Stomach smooth muscle (tissue), 2 donors: ENCODE measurements around the gene MCC.

Source experiments
- H3K27ac ChIP-seq: one replicate; pipeline ENCODE4 v1.7.0; 2013; ENCODE audit warnings: mild to moderate bottlenecking, low read length, inconsistent platforms
- H3K27me3 ChIP-seq, 2 donors: one replicate each; pipeline ENCODE4 v1.7.0; 2013; ENCODE audit warnings: low read length in 2 of 2; ENCODE audit not compliant: insufficient read depth in 2 of 2, control insufficient read depth in 1 of 2
- H3K36me3 ChIP-seq, 2 donors: one replicate each; pipeline ENCODE4 v1.7.0; 2013; ENCODE audit warnings: low read length in 2 of 2; ENCODE audit not compliant: control insufficient read depth in 2 of 2, insufficient read depth in 2 of 2
- H3K4me1 ChIP-seq: one replicate; pipeline ENCODE4 v1.7.0; 2013; ENCODE audit warnings: low read length; ENCODE audit not compliant: control insufficient read depth, insufficient read depth
- H3K4me3 ChIP-seq, 2 donors: one replicate each; pipeline ENCODE4 v1.7.0; 2013; ENCODE audit warnings: low read length in 2 of 2
- H3K9ac ChIP-seq, 2 donors: one replicate each; pipeline ENCODE4 v1.7.0; 2013; ENCODE audit warnings: low read length in 2 of 2, mild to moderate bottlenecking in 1 of 2
- H3K9me3 ChIP-seq, 2 donors: one replicate each; pipeline ENCODE4 v1.7.0; 2013; ENCODE audit warnings: low read length in 2 of 2; ENCODE audit not compliant: control insufficient read depth in 2 of 2
- donor health status: healthy.
- donor health status: Pancreatic carcinoma.

The MCC gene

DNA sequence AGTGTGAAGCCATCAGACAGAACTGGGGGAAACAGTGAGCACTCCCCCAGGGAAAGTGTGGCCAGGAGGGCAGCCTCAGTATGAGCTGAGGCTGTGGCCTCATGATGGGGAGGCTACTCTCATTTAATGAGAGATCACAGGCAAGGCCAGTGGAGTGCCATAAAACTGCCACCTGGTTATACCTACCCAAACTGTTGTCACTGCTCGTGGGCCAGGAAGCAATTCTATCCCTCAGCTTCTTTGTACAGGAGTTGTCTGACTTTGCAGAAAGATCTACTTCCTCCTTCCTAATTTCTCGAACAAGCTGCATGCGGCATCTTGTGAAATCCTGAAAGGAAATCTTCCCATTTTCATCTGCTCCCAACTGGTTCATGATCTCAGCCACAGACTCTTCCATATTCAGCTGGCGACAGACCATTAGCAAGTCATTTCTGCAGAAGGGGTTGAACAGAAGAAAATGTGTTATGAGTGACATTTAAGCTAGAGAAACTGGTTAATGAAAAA lies 103.4 kb downstream of the MCC start:
- no peak overlapping the region for H3K4me3 ChIP-seq
- no peaks in the 10 kb centered on the region for H3K36me3 ChIP-seq
- no peaks in the 10 kb centered on the region for H3K27me3 ChIP-seq
- H3K4me1 ChIP-seq = no peaks in the 10 kb centered on the region
- no peaks in the 10 kb centered on the region for H3K9me3 ChIP-seq
- H3K27ac ChIP-seq = no peak overlapping the region
- H3K9ac ChIP-seq = no peak overlapping the region

DNA sequence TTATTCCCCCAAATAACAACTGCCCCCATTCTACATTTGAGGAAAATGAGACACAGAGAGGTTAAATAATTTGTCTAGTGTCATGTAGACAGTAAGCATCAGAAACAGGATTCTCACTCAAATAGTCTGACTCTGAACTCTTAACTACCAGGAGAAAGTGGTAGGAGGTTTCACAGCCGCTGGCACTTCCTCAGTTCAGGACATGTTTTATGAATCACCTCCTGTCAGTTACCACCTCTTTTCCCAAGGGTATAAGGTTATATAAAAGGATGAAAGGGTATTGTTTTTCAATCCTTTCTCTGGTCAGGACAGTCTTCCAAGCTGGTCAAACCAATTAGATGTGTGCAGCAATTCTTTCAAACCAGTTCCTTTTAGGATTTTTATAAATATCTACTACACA lies 105.5 kb downstream of the MCC start:
- H3K4me1 ChIP-seq = no peaks in the 10 kb centered on the region
- H3K36me3 ChIP-seq = no peaks in the 10 kb centered on the region
- no peak overlapping the region for H3K4me3 ChIP-seq
- no peak overlapping the region for H3K27ac ChIP-seq
- H3K27me3 ChIP-seq = no peaks in the 10 kb centered on the region
- no peaks in the 10 kb centered on the region for H3K9me3 ChIP-seq
- H3K9ac ChIP-seq = no peak overlapping the region

DNA sequence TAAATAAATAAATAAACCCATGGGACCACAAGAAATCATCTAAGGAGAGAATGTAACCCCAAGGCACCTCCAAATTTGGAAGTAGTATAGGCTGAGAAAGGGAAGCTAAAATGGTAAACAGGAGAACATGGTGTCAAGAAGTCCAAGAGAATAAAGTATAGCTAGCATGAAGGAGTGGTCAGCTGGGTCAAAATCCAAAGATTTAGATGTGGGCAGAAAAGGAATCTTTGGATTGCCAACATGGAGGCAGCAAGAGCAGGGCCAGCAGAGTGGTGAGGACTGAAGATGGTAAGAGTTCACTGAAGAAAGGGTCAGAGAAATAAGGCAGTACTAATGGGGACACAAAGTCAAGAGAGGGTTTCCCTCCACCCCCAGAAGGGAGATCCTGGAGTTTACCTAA lies 106.5 kb downstream of the MCC start:
- Histone ChIP-seq H3K27me3 (no peaks in the 10 kb centered on the region), H3K36me3 (no peaks in the 10 kb centered on the region), H3K4me1 (no peaks in the 10 kb centered on the region), H3K27ac (no peak overlapping the region), H3K9me3 (no peaks in the 10 kb centered on the region), H3K9ac (no peak overlapping the region), H3K4me3 (no peak overlapping the region)

DNA sequence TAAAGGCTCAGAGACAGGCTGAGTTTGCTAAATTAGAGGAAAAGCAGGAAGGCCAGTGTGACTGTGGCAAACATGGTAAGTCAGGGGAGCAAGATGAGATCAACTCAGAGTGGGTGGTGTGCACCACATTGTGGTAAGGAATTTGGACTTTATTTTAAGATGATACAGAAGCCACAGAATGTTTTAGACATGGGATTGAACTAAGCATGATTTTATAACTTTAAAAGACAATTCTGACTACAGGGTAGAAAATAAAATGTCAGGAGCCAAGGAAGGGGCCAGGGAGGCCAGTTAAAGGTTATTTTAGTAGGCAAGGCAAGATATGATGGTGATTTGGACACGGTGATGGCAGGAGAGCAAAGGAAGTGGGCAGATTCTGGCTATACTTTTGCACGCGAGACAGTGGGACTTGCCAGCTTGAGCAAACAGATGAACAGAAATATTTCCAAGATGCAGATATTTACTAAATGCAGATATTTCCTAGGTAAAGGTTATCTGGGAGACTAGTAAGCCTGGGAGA lies 107.4 kb downstream of the MCC start:
- Histone ChIP-seq H3K27ac (no peak overlapping the region), H3K9ac (no peak overlapping the region), H3K36me3 (no peaks in the 10 kb centered on the region), H3K4me1 (no peaks in the 10 kb centered on the region), H3K9me3 (no peaks in the 10 kb centered on the region), H3K4me3 (no peak overlapping the region), H3K27me3 (no peaks in the 10 kb centered on the region)

DNA sequence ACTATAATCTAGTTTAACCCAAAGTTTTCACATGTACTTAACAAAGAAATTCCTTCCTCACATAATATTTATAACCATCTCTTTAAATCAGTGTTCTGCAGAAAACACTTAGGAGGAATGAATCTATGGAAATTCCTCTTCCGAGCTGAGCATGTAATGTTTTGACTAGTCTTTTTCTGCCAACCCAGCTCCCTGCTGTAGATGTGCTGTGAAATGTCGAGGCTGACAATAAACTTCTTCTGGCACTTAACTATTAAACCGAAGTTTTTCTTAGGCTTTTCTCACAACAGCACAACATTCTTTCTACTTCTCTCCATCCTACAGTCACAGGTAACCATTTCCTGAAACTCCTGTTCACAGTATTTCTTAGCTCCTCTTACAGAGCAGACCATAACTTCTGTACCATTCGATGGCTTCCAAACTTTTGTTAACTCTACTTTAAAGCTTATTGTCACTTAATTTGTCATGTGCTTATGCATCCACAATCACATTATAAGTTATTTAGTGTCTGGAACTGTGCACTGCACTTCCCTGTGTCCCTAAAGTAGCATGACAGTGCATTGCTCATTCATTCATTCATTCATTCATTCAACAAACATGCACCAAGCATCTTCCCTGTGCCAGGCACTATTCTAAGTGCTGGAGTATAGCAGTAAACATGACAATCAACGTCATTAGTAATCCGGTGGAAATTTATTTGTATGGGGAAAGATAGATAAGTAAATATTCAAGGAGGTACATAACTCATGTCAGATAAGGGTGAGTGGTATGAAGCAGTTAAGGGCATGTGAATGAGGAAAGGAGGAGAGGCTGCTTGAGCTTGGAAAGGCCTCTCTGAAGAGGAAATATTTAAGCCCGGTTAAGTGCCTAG lies 108.1 kb downstream of the MCC start:
- H3K4me3 ChIP-seq = no peak overlapping the region
- H3K27ac ChIP-seq = no peak overlapping the region
- no peaks in the 10 kb centered on the region for H3K4me1 ChIP-seq
- no peak overlapping the region for H3K9ac ChIP-seq
- no peaks in the 10 kb centered on the region for H3K9me3 ChIP-seq
- no peaks in the 10 kb centered on the region for H3K27me3 ChIP-seq
- H3K36me3 ChIP-seq = no peaks in the 10 kb centered on the region

DNA sequence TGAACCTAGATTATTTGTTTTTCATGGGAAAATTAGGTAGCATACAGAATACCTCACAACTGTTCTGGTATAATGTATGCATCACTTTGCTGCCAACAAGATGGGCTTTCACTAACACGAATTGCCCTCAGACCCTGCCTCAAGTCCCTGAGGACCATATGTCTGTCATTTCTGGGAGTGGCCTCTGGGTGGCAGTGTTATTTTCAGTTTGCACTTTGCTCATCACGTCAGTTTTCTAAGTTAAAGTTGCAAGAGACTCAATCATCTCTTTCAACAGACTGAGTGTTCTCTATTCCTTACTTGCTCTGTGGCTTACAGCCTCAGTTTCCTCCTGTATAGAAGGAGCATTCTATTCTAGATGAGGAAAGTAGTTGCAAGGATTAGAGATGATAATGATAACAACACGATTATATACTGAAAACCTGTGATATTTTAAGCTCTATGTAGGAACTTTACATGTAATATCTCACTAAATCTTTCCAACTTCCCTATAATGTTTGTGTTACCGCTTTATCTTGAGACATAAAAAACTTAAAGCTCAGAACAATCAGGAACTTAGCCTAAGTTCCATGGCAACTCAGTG lies 109.2 kb downstream of the MCC start:
- Histone ChIP-seq H3K9me3 (no peaks in the 10 kb centered on the region), H3K27me3 (no peaks in the 10 kb centered on the region), H3K36me3 (no peaks in the 10 kb centered on the region), H3K4me1 (no peaks in the 10 kb centered on the region), H3K4me3 (no peak overlapping the region), H3K9ac (no peak overlapping the region), H3K27ac (no peak overlapping the region)

DNA sequence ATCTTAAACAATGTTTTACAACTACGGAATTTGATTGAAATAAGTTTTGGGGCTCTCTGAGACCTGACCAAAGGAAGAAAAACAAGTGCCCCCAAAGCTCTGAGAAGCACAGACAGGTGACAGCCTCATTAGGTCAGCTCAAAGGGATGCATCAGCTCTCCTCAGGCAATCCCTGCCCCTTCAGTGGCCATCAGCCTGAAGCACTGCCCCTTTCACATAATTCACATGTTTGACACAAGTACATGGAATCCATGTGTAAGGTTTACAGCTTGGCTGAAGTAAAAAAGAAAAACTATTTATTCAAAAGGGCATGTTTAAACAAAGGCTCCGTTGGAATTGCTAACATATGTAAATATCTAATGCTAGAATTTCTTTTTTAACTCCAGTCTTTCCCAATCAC lies 109.7 kb downstream of the MCC start:
- Histone ChIP-seq H3K27me3 (no peaks in the 10 kb centered on the region), H3K36me3 (no peaks in the 10 kb centered on the region), H3K4me3 (no peak overlapping the region), H3K9me3 (no peaks in the 10 kb centered on the region), H3K9ac (no peak overlapping the region), H3K27ac (no peak overlapping the region), H3K4me1 (no peaks in the 10 kb centered on the region)

DNA sequence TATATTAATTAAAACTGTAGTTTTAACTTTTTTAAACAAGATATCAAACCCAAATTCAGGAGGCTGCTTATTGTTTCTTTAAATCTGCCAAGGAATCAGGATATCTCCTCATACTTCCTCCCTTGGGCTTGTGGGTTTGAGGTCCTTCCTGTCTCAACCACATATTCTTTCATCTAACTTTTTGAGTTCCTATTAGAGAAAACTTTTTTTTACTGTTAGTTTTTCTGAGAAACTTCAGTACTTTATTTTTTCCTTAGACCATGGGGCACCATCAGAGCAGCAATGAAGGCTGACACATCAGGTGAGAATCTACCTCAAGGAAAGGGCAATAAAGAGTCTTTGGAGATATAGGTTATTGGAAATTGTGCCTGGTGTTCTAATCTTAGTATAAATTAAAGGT lies 110.2 kb downstream of the MCC start:
- no peaks in the 10 kb centered on the region for H3K4me1 ChIP-seq
- H3K9me3 ChIP-seq = no peaks in the 10 kb centered on the region
- no peak overlapping the region for H3K9ac ChIP-seq
- no peak overlapping the region for H3K4me3 ChIP-seq
- H3K27ac ChIP-seq = no peak overlapping the region
- H3K36me3 ChIP-seq = no peaks in the 10 kb centered on the region
- H3K27me3 ChIP-seq = no peaks in the 10 kb centered on the region

DNA sequence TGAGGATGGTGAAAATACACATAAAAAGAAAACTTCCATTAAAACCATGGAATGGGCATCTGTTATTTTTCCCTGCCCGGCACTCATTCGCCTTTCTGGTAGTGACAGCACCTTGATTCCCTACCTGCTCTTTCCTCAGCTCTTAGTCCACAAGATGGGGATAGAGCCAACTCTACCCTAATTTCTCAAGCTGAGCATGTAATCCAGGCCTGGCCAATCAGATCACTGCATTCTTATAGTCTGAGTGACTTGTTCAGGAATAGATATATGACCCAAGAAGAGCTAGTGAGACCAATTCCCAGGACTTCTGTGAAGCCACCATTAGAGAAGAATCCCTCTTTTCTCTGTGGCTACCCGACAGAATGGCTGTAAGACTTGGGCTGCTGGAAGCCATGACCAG lies 111.6 kb downstream of the MCC start:
- no peak overlapping the region for H3K9ac ChIP-seq
- no peaks in the 10 kb centered on the region for H3K4me1 ChIP-seq
- H3K27ac ChIP-seq = no peak overlapping the region
- no peaks in the 10 kb centered on the region for H3K9me3 ChIP-seq
- no peaks in the 10 kb centered on the region for H3K27me3 ChIP-seq
- H3K4me3 ChIP-seq = no peak overlapping the region
- no peaks in the 10 kb centered on the region for H3K36me3 ChIP-seq

DNA sequence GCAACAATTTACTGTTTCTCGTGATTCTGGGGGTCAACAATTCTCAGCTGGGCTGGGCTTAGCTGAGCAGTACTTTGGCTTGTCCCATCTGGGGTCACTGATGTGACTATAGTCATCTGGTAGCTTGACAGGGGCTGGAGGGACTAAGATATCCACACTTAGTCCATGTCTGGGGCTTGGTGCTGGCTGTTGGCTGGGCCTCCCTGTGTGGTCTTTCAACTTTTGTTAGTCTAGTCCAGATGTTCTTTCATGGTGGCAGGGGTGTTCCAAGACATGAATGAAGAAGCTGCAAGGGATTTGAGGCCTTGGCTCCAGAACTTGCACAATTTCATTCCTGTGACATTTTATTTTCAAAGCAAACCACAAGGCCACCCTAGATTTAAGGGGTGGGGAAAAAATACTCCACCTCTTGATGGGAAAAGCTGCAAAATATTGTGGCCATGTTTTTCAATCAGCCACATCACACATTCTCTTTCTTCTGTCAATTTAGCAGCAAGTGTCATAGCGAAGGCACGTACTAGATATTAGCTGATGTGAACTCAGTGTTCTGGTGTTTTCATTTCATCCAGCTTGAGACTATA lies 112.7 kb downstream of the MCC start:
- Histone ChIP-seq H3K4me1 (no peaks in the 10 kb centered on the region), H3K9ac (no peak overlapping the region), H3K9me3 (no peaks in the 10 kb centered on the region), H3K27me3 (no peaks in the 10 kb centered on the region), H3K36me3 (no peaks in the 10 kb centered on the region), H3K4me3 (no peak overlapping the region), H3K27ac (no peak overlapping the region)
